ENCODE measurements around the gene SMR3A.

Gene SMR3A

DNA sequence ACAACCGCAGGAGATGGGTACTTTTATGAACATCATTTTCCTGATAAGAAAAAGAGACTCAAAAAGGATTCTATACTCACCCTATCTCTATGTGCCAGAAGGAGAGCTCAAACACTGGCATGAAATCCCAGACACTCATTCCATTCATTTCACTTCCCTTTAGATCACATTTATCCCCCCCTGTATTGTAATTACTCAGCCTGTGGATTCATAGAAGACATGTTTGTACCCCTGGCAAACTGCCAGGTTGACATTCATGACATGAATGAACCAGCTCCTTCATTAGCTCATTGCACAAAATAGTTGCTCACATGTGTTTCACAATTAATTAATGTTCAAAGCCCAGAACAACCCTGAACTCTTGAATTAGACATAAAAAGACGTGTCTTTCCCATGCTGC is 4.9 kb downstream of the SMR3A start:
- no peak overlapping the region for H3K9ac ChIP-seq (ENCODE audit: low read depth in 1 of 2, low read length in 2 of 2)
- H3K27ac ChIP-seq (ENCODE audit: low read depth, low read length) = no peak overlapping the region
- H3K4me1 ChIP-seq (ENCODE audit: control insufficient read depth in 1 of 2, insufficient read depth in 2 of 2, low read length in 2 of 2) = no peaks in the 10 kb centered on the region
- H3K27me3 ChIP-seq (ENCODE audit: control insufficient read depth in 1 of 2, insufficient read depth in 2 of 2, low read length in 2 of 2) = no peaks in the 10 kb centered on the region
- no peak overlapping the region for H3K4me3 ChIP-seq (ENCODE audit: low read depth in 1 of 2, low read length in 2 of 2)
- no peaks in the 10 kb centered on the region for H3K36me3 ChIP-seq (ENCODE audit: control insufficient read depth in 1 of 2, insufficient read depth in 2 of 2, low read length in 2 of 2)
- H3K9me3 ChIP-seq (ENCODE audit: control insufficient read depth in 1 of 2, low read length in 2 of 2) = no peaks in the 10 kb centered on the region

DNA sequence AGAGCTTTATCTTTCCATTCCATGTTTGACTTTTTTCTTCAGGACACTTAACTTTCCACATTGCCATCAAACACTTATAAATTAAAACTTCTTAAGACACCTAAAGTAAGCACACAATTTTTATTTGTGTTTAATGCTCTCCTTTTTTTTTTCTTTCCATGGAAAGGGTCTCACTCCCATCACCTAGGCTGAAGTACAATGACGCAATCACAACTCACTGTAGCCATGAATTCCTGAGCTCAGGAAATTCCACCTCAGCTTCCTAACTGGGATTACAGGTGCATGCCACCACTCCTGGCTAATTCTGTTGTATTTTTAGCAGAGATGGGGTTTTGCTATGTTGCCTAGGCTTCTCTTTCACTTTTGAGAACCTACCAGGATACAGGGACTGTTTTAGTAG is 7.3 kb downstream of the SMR3A start:
- no peak overlapping the region for H3K27ac ChIP-seq (ENCODE audit: low read depth, low read length)
- H3K9me3 ChIP-seq (ENCODE audit: control insufficient read depth in 1 of 2, low read length in 2 of 2) = no peaks in the 10 kb centered on the region
- H3K27me3 ChIP-seq (ENCODE audit: control insufficient read depth in 1 of 2, insufficient read depth in 2 of 2, low read length in 2 of 2) = no peaks in the 10 kb centered on the region
- H3K36me3 ChIP-seq (ENCODE audit: control insufficient read depth in 1 of 2, insufficient read depth in 2 of 2, low read length in 2 of 2) = no peaks in the 10 kb centered on the region
- no peak overlapping the region for H3K9ac ChIP-seq (ENCODE audit: low read depth in 1 of 2, low read length in 2 of 2)
- no peaks in the 10 kb centered on the region for H3K4me1 ChIP-seq (ENCODE audit: control insufficient read depth in 1 of 2, insufficient read depth in 2 of 2, low read length in 2 of 2)
- H3K4me3 ChIP-seq (ENCODE audit: low read depth in 1 of 2, low read length in 2 of 2) = no peak overlapping the region

DNA sequence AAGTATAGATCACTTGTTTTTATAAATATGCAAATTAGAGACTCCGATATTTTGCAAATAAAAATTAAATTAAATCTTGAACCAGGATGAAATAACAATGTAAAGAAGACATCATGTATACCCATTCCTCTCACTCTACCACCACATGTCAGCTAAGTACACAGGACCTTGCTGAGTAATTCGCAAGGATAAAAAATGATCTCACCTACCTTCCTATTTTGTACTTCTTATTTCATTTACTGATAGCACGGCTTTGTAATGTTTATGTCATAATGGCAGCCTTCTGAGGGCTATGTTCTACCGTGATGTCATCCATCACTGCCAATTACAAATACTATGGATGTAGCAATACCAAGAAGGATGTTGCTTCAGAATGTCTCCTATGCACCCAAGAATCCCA is 11.4 kb downstream of the SMR3A start:
- Histone ChIP-seq H3K9ac (ENCODE audit: low read depth in 1 of 2, low read length in 2 of 2) (no peak overlapping the region), H3K9me3 (ENCODE audit: control insufficient read depth in 1 of 2, low read length in 2 of 2) (no peaks in the 10 kb centered on the region), H3K27ac (ENCODE audit: low read depth, low read length) (no peak overlapping the region), H3K4me1 (ENCODE audit: control insufficient read depth in 1 of 2, insufficient read depth in 2 of 2, low read length in 2 of 2) (no peaks in the 10 kb centered on the region), H3K4me3 (ENCODE audit: low read depth in 1 of 2, low read length in 2 of 2) (no peak overlapping the region), H3K27me3 (ENCODE audit: control insufficient read depth in 1 of 2, insufficient read depth in 2 of 2, low read length in 2 of 2) (no peaks in the 10 kb centered on the region), H3K36me3 (ENCODE audit: control insufficient read depth in 1 of 2, insufficient read depth in 2 of 2, low read length in 2 of 2) (no peaks in the 10 kb centered on the region)

DNA sequence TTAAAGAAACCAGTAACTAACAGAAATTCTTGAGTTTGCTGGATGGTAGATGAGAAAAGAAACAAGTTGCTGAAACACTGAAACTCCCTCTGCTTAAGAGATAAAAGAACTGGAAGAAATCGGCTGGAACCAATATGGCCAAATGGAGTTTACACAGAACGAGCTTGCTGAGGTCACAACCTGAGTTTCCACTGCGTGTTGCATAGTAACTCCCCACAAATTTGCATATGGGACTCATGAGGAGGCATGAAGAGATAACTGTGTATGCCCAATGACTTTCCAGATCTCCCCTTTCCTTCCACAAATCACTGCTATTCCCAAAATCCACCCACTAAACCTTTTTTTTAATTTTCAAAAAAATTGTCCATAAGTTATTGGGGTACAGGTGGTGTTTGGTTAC is 12.2 kb downstream of the SMR3A start:
- no peaks in the 10 kb centered on the region for H3K27me3 ChIP-seq (ENCODE audit: control insufficient read depth in 1 of 2, insufficient read depth in 2 of 2, low read length in 2 of 2)
- no peaks in the 10 kb centered on the region for H3K36me3 ChIP-seq (ENCODE audit: control insufficient read depth in 1 of 2, insufficient read depth in 2 of 2, low read length in 2 of 2)
- no peaks in the 10 kb centered on the region for H3K9me3 ChIP-seq (ENCODE audit: control insufficient read depth in 1 of 2, low read length in 2 of 2)
- H3K9ac ChIP-seq (ENCODE audit: low read depth in 1 of 2, low read length in 2 of 2) = no peak overlapping the region
- no peaks in the 10 kb centered on the region for H3K4me1 ChIP-seq (ENCODE audit: control insufficient read depth in 1 of 2, insufficient read depth in 2 of 2, low read length in 2 of 2)
- no peak overlapping the region for H3K4me3 ChIP-seq (ENCODE audit: low read depth in 1 of 2, low read length in 2 of 2)
- no peak overlapping the region for H3K27ac ChIP-seq (ENCODE audit: low read depth, low read length)

DNA sequence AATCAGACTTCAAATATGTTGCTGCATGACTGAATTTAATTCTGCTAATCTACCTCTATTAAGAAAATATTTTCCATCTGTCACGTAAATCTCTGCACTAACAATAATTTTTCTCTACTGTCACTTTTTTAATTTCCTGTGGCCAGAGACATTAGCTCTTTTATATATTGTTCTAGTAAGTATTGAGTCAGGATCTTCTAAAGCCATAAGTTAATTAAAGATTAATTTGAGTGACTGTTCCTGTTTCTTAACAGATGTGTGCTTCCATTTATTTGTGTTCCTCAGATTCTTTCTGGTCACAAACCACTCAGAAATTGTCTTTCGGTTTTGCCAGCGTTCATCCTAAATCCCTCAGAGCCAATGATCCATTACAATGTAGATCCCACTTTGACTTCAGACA is 20.0 kb downstream of the SMR3A start:
- Histone ChIP-seq H3K4me1 (ENCODE audit: control insufficient read depth in 1 of 2, insufficient read depth in 2 of 2, low read length in 2 of 2) (no peaks in the 10 kb centered on the region), H3K4me3 (ENCODE audit: low read depth in 1 of 2, low read length in 2 of 2) (no peak overlapping the region), H3K27me3 (ENCODE audit: control insufficient read depth in 1 of 2, insufficient read depth in 2 of 2, low read length in 2 of 2) (no peaks in the 10 kb centered on the region), H3K9ac (ENCODE audit: low read depth in 1 of 2, low read length in 2 of 2) (no peak overlapping the region), H3K9me3 (ENCODE audit: control insufficient read depth in 1 of 2, low read length in 2 of 2) (no peaks in the 10 kb centered on the region), H3K36me3 (ENCODE audit: control insufficient read depth in 1 of 2, insufficient read depth in 2 of 2, low read length in 2 of 2) (no peaks in the 10 kb centered on the region), H3K27ac (ENCODE audit: low read depth, low read length) (no peak overlapping the region)

DNA sequence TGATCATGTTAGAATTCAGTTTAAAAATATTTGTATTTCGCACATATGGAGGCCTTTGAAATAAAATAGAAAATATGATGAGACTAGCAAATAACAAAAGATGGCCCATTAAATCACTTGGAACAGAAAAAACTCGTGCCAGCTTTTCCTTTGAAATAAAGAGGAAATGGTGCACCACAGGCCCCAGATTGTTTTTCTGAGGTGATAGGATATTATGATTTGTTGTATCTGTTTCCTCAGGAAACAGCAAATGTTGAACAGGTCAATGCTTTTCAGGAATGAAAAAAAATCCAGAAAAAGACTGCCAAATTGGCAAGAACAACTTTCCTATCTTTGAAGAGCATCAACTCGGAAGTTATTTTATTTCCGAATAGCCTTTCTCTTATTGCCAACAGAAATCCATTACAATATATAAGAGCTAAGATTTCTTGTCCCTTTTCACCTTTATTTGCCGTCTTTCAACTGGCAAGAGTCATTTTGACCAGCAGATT is 22.2 kb downstream of the SMR3A start, which contains the start of gene SMR3B:
TSS of gene SMR3B (plus strand) at position 441 of the 491 bp plus-strand sequence. CDS start 1,380 bp downstream, outside the sequence.
- no peaks in the 10 kb centered on the region for H3K4me1 ChIP-seq (ENCODE audit: control insufficient read depth in 1 of 2, insufficient read depth in 2 of 2, low read length in 2 of 2)

DNA sequence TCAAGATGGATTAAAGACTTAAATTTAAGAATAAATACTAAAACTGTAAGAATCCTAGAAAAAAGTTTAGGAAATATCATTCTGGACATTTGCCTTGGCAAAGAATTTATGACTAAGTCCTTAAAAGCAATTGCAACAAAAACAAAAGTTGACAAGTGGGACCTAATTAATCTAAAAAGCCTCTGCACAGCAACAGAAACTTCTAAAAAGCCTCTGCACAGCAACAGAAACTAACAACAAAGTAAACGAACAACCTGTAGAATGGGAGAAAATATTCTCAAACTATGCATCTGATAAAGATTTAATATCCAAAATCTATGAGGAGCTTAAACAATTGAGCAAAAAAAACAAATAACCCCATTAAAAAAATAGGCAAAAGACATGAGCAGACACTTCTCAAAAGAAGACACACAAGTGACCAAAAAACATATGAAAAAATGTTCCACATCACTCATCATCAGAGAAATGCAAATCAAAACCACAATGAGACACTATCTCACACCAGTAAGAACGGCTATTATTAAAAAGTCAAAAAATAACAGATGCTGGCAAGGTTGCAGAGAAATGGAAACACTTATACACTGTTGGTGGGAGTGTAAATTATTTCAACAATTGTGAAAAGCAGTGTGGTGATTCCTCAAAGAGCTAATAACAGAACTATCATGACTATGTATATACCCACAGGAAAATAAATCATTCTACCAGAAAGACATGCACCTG is 31.7 kb downstream of the SMR3A start:
- Histone ChIP-seq H3K9me3 (ENCODE audit: control insufficient read depth in 1 of 2, low read length in 2 of 2) (no peaks in the 10 kb centered on the region), H3K36me3 (ENCODE audit: control insufficient read depth in 1 of 2, insufficient read depth in 2 of 2, low read length in 2 of 2) (no peaks in the 10 kb centered on the region), H3K9ac (ENCODE audit: low read depth in 1 of 2, low read length in 2 of 2) (no peak overlapping the region), H3K27me3 (ENCODE audit: control insufficient read depth in 1 of 2, insufficient read depth in 2 of 2, low read length in 2 of 2) (no peaks in the 10 kb centered on the region), H3K4me1 (ENCODE audit: control insufficient read depth in 1 of 2, insufficient read depth in 2 of 2, low read length in 2 of 2) (no peaks in the 10 kb centered on the region), H3K4me3 (ENCODE audit: low read depth in 1 of 2, low read length in 2 of 2) (no peak overlapping the region), H3K27ac (ENCODE audit: low read depth, low read length) (no peak overlapping the region)

More for the DNA sequence above, 22.2 kb downstream of the SMR3A start, which contains the start of gene SMR3B:
- Histone ChIP-seq H3K9me3 (ENCODE audit: control insufficient read depth in 1 of 2, low read length in 2 of 2) (no peaks in the 10 kb centered on the region), H3K4me3 (ENCODE audit: low read depth in 1 of 2, low read length in 2 of 2) (no peak within 1 kb of the TSS), H3K9ac (ENCODE audit: low read depth in 1 of 2, low read length in 2 of 2) (no peak within 1 kb of the TSS), H3K27me3 (ENCODE audit: control insufficient read depth in 1 of 2, insufficient read depth in 2 of 2, low read length in 2 of 2) (no peaks in the 10 kb centered on the region), H3K27ac (ENCODE audit: low read depth, low read length) (no peak within 1 kb of the TSS), H3K36me3 (ENCODE audit: control insufficient read depth in 1 of 2, insufficient read depth in 2 of 2, low read length in 2 of 2) (no peaks in the 10 kb centered on the region)

DNA sequence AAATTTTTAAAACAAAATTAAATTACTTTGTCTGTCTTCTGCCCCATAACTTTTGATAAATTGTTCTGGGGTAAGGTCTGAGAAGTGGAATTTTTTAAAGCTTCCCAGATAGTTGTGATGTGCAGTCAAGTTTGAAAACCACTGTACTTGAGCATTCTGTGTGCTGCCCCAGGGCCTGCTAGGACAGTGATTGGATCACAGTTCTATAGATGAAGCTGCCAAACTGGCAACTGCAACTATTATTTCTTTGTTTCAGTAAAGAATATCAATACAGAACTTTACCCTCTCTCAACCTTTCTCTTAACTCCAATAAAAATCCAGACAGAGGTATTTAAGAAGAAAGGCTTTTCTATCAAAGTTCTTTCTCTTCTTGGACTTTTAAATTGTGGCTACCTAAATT is 37.0 kb downstream of the SMR3A start, which contains the start of gene OPRPN:
TSS of gene OPRPN (plus strand) at position 361 of the 400 bp plus-strand sequence. CDS start 1,346 bp downstream, outside the sequence.
- Histone ChIP-seq H3K9me3 (ENCODE audit: control insufficient read depth in 1 of 2, low read length in 2 of 2) (no peaks in the 10 kb centered on the region), H3K27me3 (ENCODE audit: control insufficient read depth in 1 of 2, insufficient read depth in 2 of 2, low read length in 2 of 2) (no peaks in the 10 kb centered on the region), H3K4me1 (ENCODE audit: control insufficient read depth in 1 of 2, insufficient read depth in 2 of 2, low read length in 2 of 2) (no peaks in the 10 kb centered on the region), H3K27ac (ENCODE audit: low read depth, low read length) (no peak within 1 kb of the TSS), H3K9ac (ENCODE audit: low read depth in 1 of 2, low read length in 2 of 2) (no peak within 1 kb of the TSS), H3K4me3 (ENCODE audit: low read depth in 1 of 2, low read length in 2 of 2) (no peak within 1 kb of the TSS), H3K36me3 (ENCODE audit: control insufficient read depth in 1 of 2, insufficient read depth in 2 of 2, low read length in 2 of 2) (no peaks in the 10 kb centered on the region)

DNA sequence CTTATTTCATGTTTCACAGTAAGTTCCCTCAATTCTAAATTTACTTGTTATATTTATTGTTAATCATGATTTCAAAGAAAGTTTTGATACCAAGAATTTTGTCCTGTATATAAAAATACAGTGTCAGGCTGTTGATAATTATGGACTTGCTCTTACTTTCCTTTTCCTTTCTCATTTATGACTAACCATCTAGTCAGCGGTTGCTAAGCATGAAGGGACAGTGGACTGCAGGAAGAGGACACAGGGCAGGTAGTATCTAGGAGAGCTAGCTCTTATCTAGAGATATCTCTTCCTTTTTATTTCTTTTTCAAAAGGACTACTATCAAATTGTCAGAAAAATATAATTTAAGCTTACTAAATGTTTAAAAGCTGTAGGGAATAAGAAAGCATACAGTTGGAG is 38.8 kb downstream of the SMR3A start:
- H3K4me1 ChIP-seq (ENCODE audit: control insufficient read depth in 1 of 2, insufficient read depth in 2 of 2, low read length in 2 of 2) = no peaks in the 10 kb centered on the region
- H3K27ac ChIP-seq (ENCODE audit: low read depth, low read length) = no peak overlapping the region
- H3K36me3 ChIP-seq (ENCODE audit: control insufficient read depth in 1 of 2, insufficient read depth in 2 of 2, low read length in 2 of 2) = no peaks in the 10 kb centered on the region
- H3K9me3 ChIP-seq (ENCODE audit: control insufficient read depth in 1 of 2, low read length in 2 of 2) = no peaks in the 10 kb centered on the region
- no peak overlapping the region for H3K9ac ChIP-seq (ENCODE audit: low read depth in 1 of 2, low read length in 2 of 2)
- H3K27me3 ChIP-seq (ENCODE audit: control insufficient read depth in 1 of 2, insufficient read depth in 2 of 2, low read length in 2 of 2) = no peaks in the 10 kb centered on the region
- H3K4me3 ChIP-seq (ENCODE audit: low read depth in 1 of 2, low read length in 2 of 2) = no peak overlapping the region

DNA sequence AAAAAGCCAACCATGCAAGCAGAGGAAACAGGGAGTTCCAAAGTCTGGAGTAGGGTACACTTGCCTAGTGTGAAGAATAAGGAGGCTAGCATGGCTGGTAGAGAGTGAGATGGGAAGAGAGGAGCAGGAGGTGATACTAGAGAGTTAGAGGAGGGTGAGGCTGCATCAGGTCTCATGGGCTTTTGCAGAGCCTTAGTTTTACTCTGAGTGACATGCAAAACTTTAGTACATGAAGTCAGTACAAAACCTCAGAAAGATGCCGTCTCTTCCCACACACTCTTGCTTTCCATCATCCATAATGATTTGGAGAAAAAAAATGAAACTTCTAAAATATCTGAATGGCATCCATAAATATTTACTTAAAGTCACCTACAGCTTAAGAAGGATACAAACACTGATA is 42.2 kb downstream of the SMR3A start:
- Histone ChIP-seq H3K36me3 (ENCODE audit: control insufficient read depth in 1 of 2, insufficient read depth in 2 of 2, low read length in 2 of 2) (no peaks in the 10 kb centered on the region), H3K27ac (ENCODE audit: low read depth, low read length) (no peak overlapping the region), H3K9ac (ENCODE audit: low read depth in 1 of 2, low read length in 2 of 2) (no peak overlapping the region), H3K27me3 (ENCODE audit: control insufficient read depth in 1 of 2, insufficient read depth in 2 of 2, low read length in 2 of 2) (no peaks in the 10 kb centered on the region), H3K4me1 (ENCODE audit: control insufficient read depth in 1 of 2, insufficient read depth in 2 of 2, low read length in 2 of 2) (no peaks in the 10 kb centered on the region), H3K4me3 (ENCODE audit: low read depth in 1 of 2, low read length in 2 of 2) (no peak overlapping the region), H3K9me3 (ENCODE audit: control insufficient read depth in 1 of 2, low read length in 2 of 2) (no peaks in the 10 kb centered on the region)

All from duodenal mucosa (tissue), 2 donors.